Measurements from ENCODE around the gene MYMX.

- TF ChIP-seq ZNF565 (CRISPR knock-in tag; conservative IDR thresholded peaks at IDR 0.05; ENCODE audit: low read depth) (no peak), ZFP30 (CRISPR knock-in tag; IDR thresholded peaks at IDR 0.05) (no peak), SNAI2 (CRISPR knock-in tag; IDR thresholded peaks at IDR 0.05) (no peak), BACH2 (CRISPR knock-in tag; IDR thresholded peaks at IDR 0.05; ENCODE audit: borderline replicate concordance) (no peak), TCF4 (CRISPR knock-in tag; IDR thresholded peaks at IDR 0.05; ENCODE audit: borderline replicate concordance) (no peak), TSHZ2 (CRISPR knock-in tag; IDR thresholded peaks at IDR 0.05) (no peak), CREB5 (CRISPR knock-in tag; IDR thresholded peaks at IDR 0.05; ENCODE audit: low read depth) (no peak)
Observed at GRCh38 chr6:44180886-44181285, 35.8 kb upstream of the MYMX start.
